ENCODE measurements around the gene CPS1.

DNA sequence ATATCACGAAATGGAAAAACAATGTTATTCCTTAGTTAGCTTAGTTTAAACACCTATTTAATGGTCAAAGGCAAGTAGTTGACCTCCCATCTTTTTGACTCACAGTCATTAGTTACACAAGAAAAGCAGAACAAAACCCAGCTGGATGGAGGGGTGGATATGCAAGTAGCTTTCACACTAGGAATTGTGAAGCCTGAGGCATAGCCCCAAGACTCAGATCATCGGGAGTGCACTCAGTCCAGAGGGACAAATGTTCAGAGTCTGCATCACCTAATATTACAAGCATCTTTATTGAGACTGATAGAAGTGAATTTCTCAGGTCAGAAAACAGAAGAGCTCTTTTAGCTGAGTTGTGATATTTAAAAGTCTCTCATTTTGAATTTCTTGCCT lies 15.5 kb upstream of the CPS1 start:
- TF ChIP-seq KLF16 (tag by site-specific recombination; IDR thresholded peaks at IDR 0.05) (no peak), GFI1B (tag by site-specific recombination; IDR thresholded peaks at IDR 0.05) (no peak), SCRT1 (tag by site-specific recombination; IDR thresholded peaks at IDR 0.05; ENCODE audit: borderline replicate concordance) (no peak), SALL2 (tag by site-specific recombination; IDR thresholded peaks at IDR 0.05; ENCODE audit: borderline replicate concordance) (no peak), ZNF155 (tag by site-specific recombination; IDR thresholded peaks at IDR 0.05) (no peak), ZNF433 (tag by site-specific recombination; IDR thresholded peaks at IDR 0.05; ENCODE audit: low read depth) (no peak), CTCF (tag by site-specific recombination; IDR thresholded peaks at IDR 0.05) (no peak), ZNF157 (tag by site-specific recombination; IDR thresholded peaks at IDR 0.05) (no peak), ZNF214 (tag by site-specific recombination; IDR thresholded peaks at IDR 0.05; ENCODE audit: borderline replicate concordance) (no peak), PRDM6 (tag by site-specific recombination; IDR thresholded peaks at IDR 0.05) (no peak), ZNF394 (tag by site-specific recombination; IDR thresholded peaks at IDR 0.05; ENCODE audit: borderline replicate concordance) (no peak)
- TF ChIP-seq, protein P1, sequence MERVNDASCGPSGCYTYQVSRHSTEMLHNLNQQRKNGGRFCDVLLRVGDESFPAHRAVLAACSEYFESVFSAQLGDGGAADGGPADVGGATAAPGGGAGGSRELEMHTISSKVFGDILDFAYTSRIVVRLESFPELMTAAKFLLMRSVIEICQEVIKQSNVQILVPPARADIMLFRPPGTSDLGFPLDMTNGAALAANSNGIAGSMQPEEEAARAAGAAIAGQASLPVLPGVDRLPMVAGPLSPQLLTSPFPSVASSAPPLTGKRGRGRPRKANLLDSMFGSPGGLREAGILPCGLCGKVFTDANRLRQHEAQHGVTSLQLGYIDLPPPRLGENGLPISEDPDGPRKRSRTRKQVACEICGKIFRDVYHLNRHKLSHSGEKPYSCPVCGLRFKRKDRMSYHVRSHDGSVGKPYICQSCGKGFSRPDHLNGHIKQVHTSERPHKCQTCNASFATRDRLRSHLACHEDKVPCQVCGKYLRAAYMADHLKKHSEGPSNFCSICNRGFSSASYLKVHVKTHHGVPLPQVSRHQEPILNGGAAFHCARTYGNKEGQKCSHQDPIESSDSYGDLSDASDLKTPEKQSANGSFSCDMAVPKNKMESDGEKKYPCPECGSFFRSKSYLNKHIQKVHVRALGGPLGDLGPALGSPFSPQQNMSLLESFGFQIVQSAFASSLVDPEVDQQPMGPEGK (tag by site-specific recombination; IDR thresholded peaks at IDR 0.05): no peak
- TF ChIP-seq, protein P2, sequence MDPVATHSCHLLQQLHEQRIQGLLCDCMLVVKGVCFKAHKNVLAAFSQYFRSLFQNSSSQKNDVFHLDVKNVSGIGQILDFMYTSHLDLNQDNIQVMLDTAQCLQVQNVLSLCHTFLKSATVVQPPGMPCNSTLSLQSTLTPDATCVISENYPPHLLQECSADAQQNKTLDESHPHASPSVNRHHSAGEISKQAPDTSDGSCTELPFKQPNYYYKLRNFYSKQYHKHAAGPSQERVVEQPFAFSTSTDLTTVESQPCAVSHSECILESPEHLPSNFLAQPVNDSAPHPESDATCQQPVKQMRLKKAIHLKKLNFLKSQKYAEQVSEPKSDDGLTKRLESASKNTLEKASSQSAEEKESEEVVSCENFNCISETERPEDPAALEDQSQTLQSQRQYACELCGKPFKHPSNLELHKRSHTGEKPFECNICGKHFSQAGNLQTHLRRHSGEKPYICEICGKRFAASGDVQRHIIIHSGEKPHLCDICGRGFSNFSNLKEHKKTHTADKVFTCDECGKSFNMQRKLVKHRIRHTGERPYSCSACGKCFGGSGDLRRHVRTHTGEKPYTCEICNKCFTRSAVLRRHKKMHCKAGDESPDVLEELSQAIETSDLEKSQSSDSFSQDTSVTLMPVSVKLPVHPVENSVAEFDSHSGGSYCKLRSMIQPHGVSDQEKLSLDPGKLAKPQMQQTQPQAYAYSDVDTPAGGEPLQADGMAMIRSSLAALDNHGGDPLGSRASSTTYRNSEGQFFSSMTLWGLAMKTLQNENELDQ (tag by site-specific recombination; IDR thresholded peaks at IDR 0.05; ENCODE audit: low read depth): no peak
